Cardiac fibroblast (primary cell): ENCODE results near the gene TEAD4.

Source experiments
- DNase-seq, 2 donors: peaks; one replicate each; pipeline versions ENCODE4 v3.0.0 to v3.0.0-alpha.2; 2010; ENCODE audit warnings: low read depth in 2 of 2
- H3K4me3 ChIP-seq, 2 donors: replicated peaks in 1 of 2; 1 replicate in 1 of 2; 2 replicates in 1 of 2; pipeline ENCODE4 v1.5.1; 2011; ENCODE audit warnings: low read depth in 2 of 2, low read length in 2 of 2, mild to moderate bottlenecking in 2 of 2, moderate library complexity in 1 of 2
- TF ChIP-seq, protein P1 (sequence below): IDR thresholded peaks from one replicate; pipeline ENCODE4 v1.5.1; 2011; ENCODE audit warnings: low read depth, mild to moderate bottlenecking, low read length, inconsistent platforms

TEAD4 gene

DNA sequence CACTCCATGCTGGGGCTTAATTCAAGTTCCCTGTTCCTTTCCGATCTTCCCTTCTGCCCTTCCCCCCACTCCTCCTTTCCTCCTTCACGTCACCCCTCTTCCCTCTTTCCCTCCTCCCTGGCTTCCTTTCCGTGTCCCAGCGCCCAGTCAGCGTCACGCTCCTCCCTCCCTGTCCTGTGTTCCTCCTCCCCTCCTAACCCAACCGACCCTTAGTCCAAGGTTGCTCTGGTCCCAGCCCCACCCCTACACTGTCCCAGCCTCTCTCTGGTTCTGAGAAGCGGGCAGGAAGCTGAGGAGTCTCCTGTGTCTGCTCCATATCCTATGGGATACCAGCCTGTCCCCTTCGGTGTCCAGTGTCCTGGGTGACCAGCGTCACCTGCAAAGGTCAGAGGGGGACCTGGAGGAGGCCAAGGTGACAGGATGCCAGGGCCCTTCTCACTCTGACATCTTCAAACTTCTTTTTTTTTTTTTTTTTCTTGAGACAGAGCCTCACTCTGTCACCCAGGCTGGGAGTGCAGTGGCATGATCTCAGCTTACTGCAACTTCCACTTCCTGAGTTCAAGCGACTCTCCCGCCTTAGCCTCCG, 61.7 kb downstream of the TEAD4 start:
- no peak overlapping the region for H3K4me3 ChIP-seq
- DNase-seq: no peak
- TF ChIP-seq, protein P1, sequence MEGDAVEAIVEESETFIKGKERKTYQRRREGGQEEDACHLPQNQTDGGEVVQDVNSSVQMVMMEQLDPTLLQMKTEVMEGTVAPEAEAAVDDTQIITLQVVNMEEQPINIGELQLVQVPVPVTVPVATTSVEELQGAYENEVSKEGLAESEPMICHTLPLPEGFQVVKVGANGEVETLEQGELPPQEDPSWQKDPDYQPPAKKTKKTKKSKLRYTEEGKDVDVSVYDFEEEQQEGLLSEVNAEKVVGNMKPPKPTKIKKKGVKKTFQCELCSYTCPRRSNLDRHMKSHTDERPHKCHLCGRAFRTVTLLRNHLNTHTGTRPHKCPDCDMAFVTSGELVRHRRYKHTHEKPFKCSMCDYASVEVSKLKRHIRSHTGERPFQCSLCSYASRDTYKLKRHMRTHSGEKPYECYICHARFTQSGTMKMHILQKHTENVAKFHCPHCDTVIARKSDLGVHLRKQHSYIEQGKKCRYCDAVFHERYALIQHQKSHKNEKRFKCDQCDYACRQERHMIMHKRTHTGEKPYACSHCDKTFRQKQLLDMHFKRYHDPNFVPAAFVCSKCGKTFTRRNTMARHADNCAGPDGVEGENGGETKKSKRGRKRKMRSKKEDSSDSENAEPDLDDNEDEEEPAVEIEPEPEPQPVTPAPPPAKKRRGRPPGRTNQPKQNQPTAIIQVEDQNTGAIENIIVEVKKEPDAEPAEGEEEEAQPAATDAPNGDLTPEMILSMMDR: no peak

DNA sequence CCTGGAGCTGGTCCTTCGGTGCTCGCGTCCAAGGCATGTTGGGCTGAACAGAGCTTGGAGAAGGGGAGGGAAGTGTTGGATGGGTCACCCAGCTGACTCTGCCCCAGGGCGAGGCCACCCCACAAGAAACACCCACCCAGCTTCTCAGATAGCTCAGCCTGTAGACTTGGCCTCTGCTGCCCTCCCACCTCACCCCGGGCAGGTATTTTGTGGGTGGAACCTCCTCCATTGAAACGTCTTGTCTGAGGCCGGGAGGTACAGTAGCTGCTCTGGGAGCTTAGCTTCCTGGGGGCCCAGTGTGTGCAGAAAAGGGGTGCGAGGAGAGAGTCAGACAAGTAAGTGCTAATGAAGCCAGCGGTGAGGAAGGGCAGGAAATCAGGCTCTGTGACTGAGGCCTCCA, 63.2 kb downstream of the TEAD4 start:
- no peak overlapping the region for H3K4me3 ChIP-seq
- DNase-seq: no peak
- TF ChIP-seq, protein P1: no peak

DNA sequence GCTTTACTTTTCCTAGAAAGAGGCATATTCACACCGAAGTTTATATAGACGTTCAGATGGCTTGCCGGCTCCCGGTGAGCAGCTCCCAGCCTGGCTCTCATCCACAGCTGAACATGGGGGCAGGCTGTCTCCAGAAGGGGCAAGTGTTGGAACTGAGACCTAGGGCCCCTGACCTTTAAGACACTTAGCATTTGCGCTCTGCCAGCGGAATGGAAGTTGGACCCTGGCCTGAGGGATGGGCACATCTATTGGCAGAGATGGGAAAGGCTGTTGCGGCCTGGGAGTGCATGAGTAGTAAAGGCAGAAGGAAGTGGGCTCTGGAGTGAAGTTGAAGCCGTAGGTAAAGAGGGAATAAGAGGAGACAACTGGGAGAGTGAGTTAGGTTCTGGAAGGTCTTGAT, 63.8 kb downstream of the TEAD4 start:
- TF ChIP-seq, protein P1: no peak
- no peak overlapping the region for H3K4me3 ChIP-seq
- no peak for DNase-seq

DNA sequence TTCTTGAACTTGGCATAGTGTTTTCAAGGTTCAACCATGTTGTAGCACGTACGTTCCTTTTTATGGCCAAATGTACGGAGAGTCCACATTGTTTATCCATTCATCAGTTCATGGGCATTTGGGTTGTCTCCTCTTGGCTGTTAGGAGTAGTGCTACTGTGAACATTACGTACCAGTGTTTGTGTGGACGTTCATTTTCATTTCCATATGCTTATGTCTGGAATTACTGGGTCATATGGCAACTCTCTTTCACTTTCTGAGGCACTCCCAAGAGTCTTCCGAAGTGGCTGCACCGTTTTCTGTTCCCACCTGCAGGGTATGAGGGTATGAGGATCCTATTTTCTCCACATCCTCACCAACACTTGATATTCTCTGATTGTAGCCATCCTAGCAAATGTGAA, 68.9 kb downstream of the TEAD4 start:
- DNase-seq: no peak
- H3K4me3 ChIP-seq: no peak overlapping the region
- TF ChIP-seq, protein P1: no peak

DNA sequence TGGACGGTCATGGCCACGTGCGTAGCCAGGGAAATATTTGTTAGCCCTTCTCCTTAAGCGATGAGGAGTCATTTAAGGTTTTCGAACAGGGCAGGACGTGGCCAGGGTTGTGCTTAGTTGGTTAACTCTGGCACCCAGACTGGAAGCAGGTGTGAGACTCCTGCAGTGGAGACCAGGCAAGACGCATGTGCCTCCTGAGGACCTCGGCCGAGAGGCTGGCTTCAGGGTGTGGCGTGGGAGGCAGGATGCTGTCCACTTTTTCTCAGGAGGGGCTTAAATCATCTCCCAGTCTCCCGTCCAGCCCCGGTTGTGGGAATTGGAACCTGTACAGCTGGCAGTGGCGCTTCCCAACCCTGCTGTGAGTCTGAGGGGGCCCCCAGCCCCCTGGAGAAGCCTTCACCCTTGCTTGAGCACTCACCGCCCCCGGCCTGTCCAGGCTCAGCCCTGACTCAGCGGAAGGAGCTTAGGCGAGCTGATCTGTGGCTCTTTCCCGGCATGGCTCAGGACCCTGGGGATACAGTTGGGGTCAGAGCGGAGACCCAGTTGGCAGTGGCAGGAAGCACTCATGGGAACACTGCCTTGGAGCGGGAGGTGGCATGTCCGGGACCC, 71.7 kb downstream of the TEAD4 start:
- TF ChIP-seq, protein P1: no peak
- no peak for DNase-seq
- no peak overlapping the region for H3K4me3 ChIP-seq

DNA sequence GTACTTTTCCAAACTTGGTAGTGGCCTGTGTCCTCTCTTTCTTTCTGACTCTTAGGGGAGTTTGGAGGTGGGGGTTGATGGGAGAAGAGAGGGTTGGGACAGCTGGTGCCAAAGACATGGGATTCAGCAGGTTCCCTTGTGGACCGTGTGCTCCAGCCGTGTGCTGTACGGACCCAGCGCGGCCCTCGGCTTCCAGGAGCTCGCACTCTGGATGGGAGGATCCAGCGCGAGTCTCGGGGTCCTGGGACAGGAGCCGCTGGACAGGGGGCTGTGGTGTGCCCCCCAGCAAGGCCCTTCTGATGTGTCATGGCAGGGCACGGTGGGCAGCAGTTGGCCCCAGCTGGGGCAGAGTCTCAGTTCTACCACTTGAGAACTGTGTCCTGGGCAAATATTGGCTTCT, 73.0 kb downstream of the TEAD4 start:
- TF ChIP-seq, protein P1: no peak

More for the DNA sequence above, 73.0 kb downstream of the TEAD4 start:
- H3K4me3 ChIP-seq: no peak overlapping the region
- no peak for DNase-seq
